KMS-11 (cell line): Measurements from ENCODE around the gene AMZ1.

ENCODE experiments used
- H2AFZ ChIP-seq: fragments of 200-600 bp; sonication (generic); 2 replicates; pipeline ENCODE4 v1.6.1; 2016; ENCODE audit warnings: antibody characterized with exemption, mixed run types, low read depth
- H3K27ac ChIP-seq: fragments of 200-600 bp; sonication (generic); 2 replicates; pipeline ENCODE4 v1.6.1; 2016; ENCODE audit warnings: mild to moderate bottlenecking, mixed run types
- H3K27me3 ChIP-seq: fragments of 200-600 bp; sonication (generic); 2 replicates; pipeline ENCODE4 v1.6.1; 2017; ENCODE audit warnings: mild to moderate bottlenecking, low read depth, mixed run types, moderate library complexity; ENCODE audit not compliant: insufficient read depth
- H3K36me3 ChIP-seq: fragments of 200-600 bp; sonication (generic); 2 replicates; pipeline ENCODE4 v1.6.1; 2017; ENCODE audit warnings: mild to moderate bottlenecking, mixed run types; ENCODE audit not compliant: insufficient read depth
- H3K4me1 ChIP-seq: fragments of 200-600 bp; sonication (generic); 2 replicates; pipeline ENCODE4 v1.6.1; 2016; ENCODE audit warnings: mild to moderate bottlenecking, low read depth, mixed run types; ENCODE audit not compliant: poor library complexity, severe bottlenecking
- H3K4me2 ChIP-seq: fragments of 200-600 bp; sonication (generic); 2 replicates; pipeline ENCODE4 v1.7.0; 2016; ENCODE audit warnings: mild to moderate bottlenecking, mixed run types
- H3K4me3 ChIP-seq: fragments of 200-600 bp; sonication (generic); IDR thresholded peaks from 2 replicates; pipeline ENCODE4 v1.6.1; 2017; ENCODE audit warnings: low read depth, low read length, mixed read lengths; ENCODE audit not compliant: insufficient read depth
- H3K79me2 ChIP-seq: fragments of 200-600 bp; sonication (generic); 2 replicates; pipeline ENCODE4 v1.6.1; 2016; ENCODE audit warnings: low read depth, mixed run types; ENCODE audit not compliant: insufficient read depth
- H3K9ac ChIP-seq: fragments of 200-600 bp; sonication (generic); 2 replicates; pipeline ENCODE4 v1.6.1; 2016; ENCODE audit warnings: mild to moderate bottlenecking, mixed run types
- H4K20me1 ChIP-seq: fragments of 200-600 bp; sonication (generic); 2 replicates; pipeline ENCODE4 v1.6.1; 2016; ENCODE audit warnings: mild to moderate bottlenecking, mixed run types; ENCODE audit not compliant: insufficient read depth
- TF ChIP-seq, protein P1 (sequence below): fragments of 200-600 bp; sonication (generic); conservative IDR thresholded peaks from 2 replicates; pipeline ENCODE4 v1.6.1; 2017; ENCODE audit warnings: low read depth, mild to moderate bottlenecking, antibody characterized with exemption, low read length, moderate library complexity, mixed read lengths

AMZ1 gene

GRCh38 chr7:2728316-2729030 lies 40.5 kb downstream of the AMZ1 start:
- Histone ChIP-seq H3K9ac (no peak overlapping the region), H3K4me3 (no peak overlapping the region), H3K4me1 (no peaks in the 10 kb centered on the region), H2AFZ (no peak overlapping the region), H3K79me2 (no peaks in the 10 kb centered on the region), H3K27me3 (no peaks in the 10 kb centered on the region), H3K36me3 (no peaks in the 10 kb centered on the region), H4K20me1 (no peaks in the 10 kb centered on the region), H3K4me2 (no peak overlapping the region), H3K27ac (no peak overlapping the region)
- TF ChIP-seq, protein P1, sequence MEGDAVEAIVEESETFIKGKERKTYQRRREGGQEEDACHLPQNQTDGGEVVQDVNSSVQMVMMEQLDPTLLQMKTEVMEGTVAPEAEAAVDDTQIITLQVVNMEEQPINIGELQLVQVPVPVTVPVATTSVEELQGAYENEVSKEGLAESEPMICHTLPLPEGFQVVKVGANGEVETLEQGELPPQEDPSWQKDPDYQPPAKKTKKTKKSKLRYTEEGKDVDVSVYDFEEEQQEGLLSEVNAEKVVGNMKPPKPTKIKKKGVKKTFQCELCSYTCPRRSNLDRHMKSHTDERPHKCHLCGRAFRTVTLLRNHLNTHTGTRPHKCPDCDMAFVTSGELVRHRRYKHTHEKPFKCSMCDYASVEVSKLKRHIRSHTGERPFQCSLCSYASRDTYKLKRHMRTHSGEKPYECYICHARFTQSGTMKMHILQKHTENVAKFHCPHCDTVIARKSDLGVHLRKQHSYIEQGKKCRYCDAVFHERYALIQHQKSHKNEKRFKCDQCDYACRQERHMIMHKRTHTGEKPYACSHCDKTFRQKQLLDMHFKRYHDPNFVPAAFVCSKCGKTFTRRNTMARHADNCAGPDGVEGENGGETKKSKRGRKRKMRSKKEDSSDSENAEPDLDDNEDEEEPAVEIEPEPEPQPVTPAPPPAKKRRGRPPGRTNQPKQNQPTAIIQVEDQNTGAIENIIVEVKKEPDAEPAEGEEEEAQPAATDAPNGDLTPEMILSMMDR: no peak

DNA sequence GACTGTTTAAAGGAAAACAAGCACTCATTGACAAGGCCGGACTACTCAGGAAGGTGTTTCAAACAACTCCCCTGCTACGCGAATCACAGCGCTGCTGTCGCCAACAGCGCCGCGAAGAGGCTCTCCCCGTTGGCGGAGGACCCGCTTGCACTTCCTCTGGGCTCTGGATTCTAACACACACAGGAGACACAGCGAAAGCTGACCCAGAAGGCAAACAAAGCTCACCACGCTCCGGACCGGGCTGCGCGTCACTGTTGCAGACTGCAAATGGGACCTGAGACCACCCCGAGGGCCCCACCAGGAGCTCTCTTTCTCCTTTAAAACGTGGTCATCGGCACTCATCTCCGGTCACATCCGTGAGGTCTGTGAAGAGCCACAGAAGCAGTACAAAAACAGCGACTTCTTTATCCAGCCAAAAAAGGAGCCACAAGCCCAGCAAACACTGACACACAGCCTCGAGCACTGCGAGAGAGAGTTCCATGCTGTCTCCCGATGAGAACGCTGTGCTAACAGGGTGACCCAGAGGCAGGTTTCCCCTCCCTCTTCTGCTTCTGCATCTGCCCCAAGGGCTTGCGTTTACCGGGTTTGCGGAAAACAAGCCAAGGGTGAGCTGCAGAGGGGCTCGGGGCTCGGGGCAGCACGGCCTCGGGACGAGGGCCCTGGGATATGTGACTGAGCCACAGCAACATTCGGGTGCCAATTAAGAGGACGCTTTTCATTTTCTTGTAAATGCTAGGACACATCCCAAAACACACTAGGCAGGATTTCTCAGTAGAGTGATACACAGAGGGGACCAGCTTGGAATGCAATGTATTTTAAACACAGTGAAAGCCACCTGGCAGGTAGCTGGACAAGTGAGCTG lies 41.3 kb downstream of the AMZ1 start:
- no peak overlapping the region for H3K9ac ChIP-seq
- H3K27ac ChIP-seq: no peak overlapping the region
- no peaks in the 10 kb centered on the region for H3K36me3 ChIP-seq
- no peaks in the 10 kb centered on the region for H3K27me3 ChIP-seq
- H4K20me1 ChIP-seq: no peaks in the 10 kb centered on the region
- TF ChIP-seq, protein P1: no peak
- no peaks in the 10 kb centered on the region for H3K79me2 ChIP-seq
- no peak overlapping the region for H2AFZ ChIP-seq
- no peak overlapping the region for H3K4me3 ChIP-seq
- H3K4me1 ChIP-seq: no peaks in the 10 kb centered on the region
- no peak overlapping the region for H3K4me2 ChIP-seq

DNA sequence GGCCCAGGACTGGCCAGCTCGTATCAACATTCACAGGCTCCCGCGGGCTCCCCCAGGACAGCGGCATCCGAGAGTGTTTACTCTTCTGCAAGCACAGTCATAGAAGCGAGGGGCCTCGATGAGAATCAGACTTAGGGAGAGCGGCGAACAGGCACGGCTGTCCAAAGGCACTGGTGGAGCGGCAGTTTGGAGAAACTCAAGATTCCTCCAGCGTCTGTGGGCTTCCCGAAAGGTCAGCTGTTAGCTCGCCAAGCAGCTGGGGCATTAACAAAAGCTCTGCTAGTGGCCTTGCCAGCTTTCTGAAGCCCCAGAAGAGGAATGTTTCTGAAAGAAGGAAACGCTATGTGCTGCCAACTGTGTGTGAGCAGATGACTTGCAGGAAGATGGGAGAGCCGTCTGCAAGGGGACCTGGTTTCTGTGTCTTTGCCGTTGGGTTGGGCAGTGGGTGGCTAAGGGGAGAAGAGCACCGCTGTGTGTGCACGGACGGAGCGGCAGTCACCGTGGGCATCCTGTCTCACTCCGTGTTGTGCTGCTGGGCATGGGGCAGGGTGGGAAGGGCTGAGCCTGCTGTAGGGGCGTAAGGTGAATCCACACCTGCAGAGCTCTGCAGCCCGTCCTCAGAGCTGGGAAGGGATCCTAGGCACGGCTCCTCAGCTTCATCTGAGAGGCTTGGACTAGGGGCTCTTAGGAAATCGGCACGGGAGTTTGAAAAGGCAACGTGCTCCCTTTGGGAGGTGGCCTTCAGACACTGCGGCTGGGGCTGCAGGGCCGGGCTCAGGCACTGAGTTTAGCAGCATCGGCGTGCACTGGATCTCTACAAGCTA lies 42.1 kb downstream of the AMZ1 start:
- no peak overlapping the region for H3K9ac ChIP-seq
- H3K4me2 ChIP-seq: no peak overlapping the region
- H3K36me3 ChIP-seq: no peaks in the 10 kb centered on the region
- no peaks in the 10 kb centered on the region for H3K79me2 ChIP-seq
- no peak overlapping the region for H3K4me3 ChIP-seq
- no peaks in the 10 kb centered on the region for H4K20me1 ChIP-seq
- H3K4me1 ChIP-seq: no peaks in the 10 kb centered on the region
- TF ChIP-seq, protein P1: no peak
- H2AFZ ChIP-seq: no peak overlapping the region
- H3K27ac ChIP-seq: no peak overlapping the region
- no peaks in the 10 kb centered on the region for H3K27me3 ChIP-seq
